IgD-negative memory B cell (primary cell): Measurements from ENCODE around the gene MID1IP1. TPM values are rescaled to one million over a fixed set of nuclear protein-coding genes. Genes with fewer than 3 reads are reported as not detected.

ENCODE experiments used
- H3K27ac Mint-ChIP-seq, 3 donors: one replicate each; pipeline ENCODE4 v1.8.0; 2020 to 2022; ENCODE audit warnings: mild to moderate bottlenecking in 3 of 3, mixed read lengths in 3 of 3, moderate library complexity in 1 of 3
- H3K27me3 Mint-ChIP-seq: one replicate; pipeline ENCODE4 v1.8.0; 2021; ENCODE audit warnings: mixed read lengths
- H3K36me3 Mint-ChIP-seq: one replicate; pipeline ENCODE4 v1.8.0; 2020; ENCODE audit warnings: mild to moderate bottlenecking, mixed read lengths
- H3K4me1 Mint-ChIP-seq, 3 donors: one replicate each; pipeline ENCODE4 v1.8.0; 2020 to 2022; ENCODE audit warnings: mixed read lengths in 3 of 3, mild to moderate bottlenecking in 1 of 3
- H3K4me3 Mint-ChIP-seq, 4 donors: one replicate each; pipeline ENCODE4 v1.8.0; 2020 to 2022; ENCODE audit warnings: mild to moderate bottlenecking in 4 of 4, mixed read lengths in 4 of 4, moderate library complexity in 3 of 4
- H3K9me3 Mint-ChIP-seq, 3 donors: one replicate each; pipeline ENCODE4 v1.8.0; 2020 to 2021; ENCODE audit warnings: mixed read lengths in 3 of 3, mild to moderate bottlenecking in 1 of 3
- polyA plus RNA-seq: library from polyadenylated mRNA; unstranded; fragments of 300-500 nt; fragmentation: Illumina TruSeq; gene quantifications from one replicate; pipeline ENCODE4 v1.2.3, GENCODE V29; 2021

MID1IP1 gene, protein sequence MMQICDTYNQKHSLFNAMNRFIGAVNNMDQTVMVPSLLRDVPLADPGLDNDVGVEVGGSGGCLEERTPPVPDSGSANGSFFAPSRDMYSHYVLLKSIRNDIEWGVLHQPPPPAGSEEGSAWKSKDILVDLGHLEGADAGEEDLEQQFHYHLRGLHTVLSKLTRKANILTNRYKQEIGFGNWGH
- polyA plus RNA-seq = 12.6 TPM

DNA sequence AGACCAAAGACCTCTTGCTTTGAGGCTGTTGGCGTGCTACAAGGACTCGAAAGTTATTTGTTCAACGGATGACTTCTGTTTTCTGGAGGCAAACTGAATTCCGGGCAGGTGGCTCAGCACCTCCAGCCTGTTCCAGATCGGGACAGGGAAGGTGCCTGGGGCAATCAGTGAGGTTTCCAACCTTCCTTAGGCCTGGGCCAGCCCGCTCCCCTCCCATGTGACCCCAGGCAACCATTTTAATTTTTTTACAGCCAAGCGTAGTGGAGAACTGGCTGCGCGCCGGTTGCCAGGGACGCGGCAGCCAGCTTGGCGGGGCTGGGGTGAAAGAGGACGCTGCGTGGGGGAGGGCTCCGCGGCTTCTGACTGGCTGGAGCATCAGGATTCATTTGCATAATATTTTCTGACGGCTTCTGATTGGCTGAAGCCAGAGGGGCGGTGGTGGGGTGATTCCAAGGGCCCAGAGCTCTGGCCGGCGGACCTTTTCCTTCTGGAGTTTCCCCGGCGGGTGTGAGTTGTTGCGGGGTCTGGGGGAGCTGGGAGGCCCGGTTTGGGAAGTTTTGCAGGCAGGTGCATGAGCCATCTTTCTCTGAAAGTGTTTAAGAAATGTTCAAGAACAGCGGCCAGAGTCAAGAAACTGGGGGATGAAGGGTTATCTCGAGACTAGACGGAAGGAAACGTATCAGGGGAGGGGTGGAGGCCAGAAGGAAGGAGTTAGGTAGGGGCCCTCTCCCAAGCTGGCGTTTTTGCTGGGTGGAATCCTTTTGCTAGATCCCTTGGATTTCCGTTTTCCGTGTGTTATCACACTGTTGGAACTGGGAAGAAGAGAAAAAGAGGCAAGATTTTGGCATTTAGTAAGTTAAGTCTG lies at the start of gene MID1IP1:
TSS of gene MID1IP1 (plus strand) at position 479 of the 865 bp plus-strand sequence. CDS start 3,488 bp downstream, outside the sequence.
- peaks cover 0 to 10% (median 5%) of the 10 kb centered on the region in 3 donors for H3K4me1 Mint-ChIP-seq
- peaks cover 0 to 2% (median 0%) of the 10 kb centered on the region in 3 donors for H3K9me3 Mint-ChIP-seq
- peak within 1 kb of the TSS in 2 of 3 donors; percentile 37 to 80 for H3K27ac Mint-ChIP-seq
- H3K4me3 Mint-ChIP-seq = peak within 1 kb of the TSS; percentile 64 to 97 (median 76)
- H3K27me3 Mint-ChIP-seq = peaks cover 5% of the 10 kb centered on the region
- peaks cover 2% of the 10 kb centered on the region for H3K36me3 Mint-ChIP-seq

DNA sequence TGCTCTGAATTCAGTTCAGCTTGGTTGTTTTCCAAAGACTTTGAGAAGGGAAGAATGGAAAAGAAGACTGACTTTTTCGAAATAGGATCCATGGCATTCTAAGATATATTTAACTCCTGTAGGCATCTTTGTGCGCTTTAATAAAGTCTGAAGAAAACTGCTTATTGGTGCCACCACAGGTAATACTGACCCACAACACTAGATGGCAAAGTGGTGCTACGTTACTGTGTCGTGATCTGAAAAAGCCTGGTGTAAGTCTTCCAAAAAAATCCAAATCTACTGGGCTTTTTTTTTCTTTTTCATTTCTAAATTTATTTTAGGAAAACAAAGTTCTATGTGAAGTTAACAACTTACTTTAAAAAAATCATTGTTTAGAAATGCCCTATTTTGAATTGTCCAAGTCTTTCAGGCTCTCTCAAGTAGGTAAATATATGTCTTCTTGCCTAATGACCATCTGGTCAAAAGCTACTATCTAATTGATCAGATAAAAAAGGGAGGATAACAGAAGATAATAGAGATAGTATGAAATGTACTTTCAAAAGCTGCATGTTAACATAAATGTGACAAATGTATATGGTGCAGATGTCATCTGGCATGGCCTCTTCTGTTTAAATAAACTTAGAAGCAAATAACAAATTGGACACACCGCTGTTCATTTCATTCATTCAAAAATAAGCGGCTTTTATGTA lies 47.0 kb upstream of the MID1IP1 start:
- Mint-ChIP-seq H3K27ac (no peak overlapping the region), H3K4me1 (no peaks in the 10 kb centered on the region), H3K9me3 (peaks cover 0 to 3% (median 0%) of the 10 kb centered on the region in 3 donors), H3K4me3 (no peak overlapping the region), H3K36me3 (no peaks in the 10 kb centered on the region), H3K27me3 (peaks cover 7% of the 10 kb centered on the region)

DNA sequence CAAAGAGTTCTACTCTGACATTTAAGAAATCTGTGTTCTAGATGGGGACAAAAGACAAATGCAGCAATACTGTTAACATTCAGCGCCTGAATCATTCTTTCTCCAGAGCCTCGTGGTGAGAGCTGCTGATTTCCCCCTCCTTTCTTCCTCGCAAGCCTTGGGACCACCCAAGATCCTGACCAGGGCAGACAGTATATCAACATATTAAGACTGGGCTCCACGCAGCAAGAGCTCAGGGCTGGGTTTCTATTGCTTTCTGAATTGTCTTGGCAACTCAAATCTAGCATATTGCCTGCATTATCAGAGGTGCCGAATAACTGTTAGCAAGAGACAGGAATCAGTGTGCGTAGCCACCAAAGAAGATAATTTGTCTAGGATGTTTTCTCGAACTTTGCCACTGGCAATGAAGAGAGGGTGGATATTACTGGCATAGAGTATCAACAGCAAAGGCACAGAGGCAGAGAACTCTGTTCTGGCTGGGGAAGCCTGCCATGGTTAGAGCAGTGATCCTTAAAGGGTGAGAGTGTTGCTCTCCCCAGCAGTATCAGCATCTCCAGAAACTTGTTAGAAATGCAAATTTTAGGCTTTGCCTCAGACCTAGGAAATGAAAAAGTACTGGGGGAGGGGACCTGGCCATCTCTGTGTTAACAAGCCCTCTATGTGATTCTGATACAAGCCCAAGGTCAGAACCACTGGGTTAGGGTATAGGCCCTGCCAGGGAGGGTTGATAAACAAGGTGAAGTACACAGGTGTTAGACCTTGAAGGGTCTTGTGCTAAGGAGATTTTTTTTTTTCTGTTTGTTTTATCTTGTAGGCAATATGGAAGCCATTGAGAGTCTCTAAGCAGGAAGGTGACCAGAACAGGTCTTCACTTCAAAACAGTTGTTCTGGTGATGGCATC lies 46.2 kb upstream of the MID1IP1 start:
- H3K4me3 Mint-ChIP-seq = no peak overlapping the region
- H3K4me1 Mint-ChIP-seq = no peaks in the 10 kb centered on the region
- H3K27me3 Mint-ChIP-seq = peaks cover 9% of the 10 kb centered on the region
- no peak overlapping the region for H3K27ac Mint-ChIP-seq
- peaks cover 0 to 4% (median 0%) of the 10 kb centered on the region in 3 donors for H3K9me3 Mint-ChIP-seq
- H3K36me3 Mint-ChIP-seq = no peaks in the 10 kb centered on the region

DNA sequence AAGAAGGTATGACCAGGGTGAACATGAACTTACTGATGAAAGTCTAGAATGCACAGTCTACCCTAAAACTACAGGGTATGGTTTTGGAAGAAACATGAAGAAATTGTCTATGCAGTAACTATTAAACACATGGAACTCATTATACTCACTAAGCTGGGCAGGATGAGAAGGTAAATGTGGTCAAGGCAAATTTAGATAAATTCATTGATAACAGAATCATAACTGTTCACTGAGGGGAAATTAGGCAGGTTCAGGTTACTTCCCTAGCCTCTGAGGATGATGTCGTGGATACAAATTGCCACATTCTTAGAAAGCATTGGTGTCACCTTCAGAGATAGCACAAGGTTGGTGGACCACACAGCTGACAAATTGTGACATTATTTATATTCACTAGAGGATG lies 40.4 kb upstream of the MID1IP1 start:
- Mint-ChIP-seq H3K4me1 (no peaks in the 10 kb centered on the region), H3K27me3 (peaks cover 11% of the 10 kb centered on the region), H3K4me3 (no peak overlapping the region), H3K9me3 (peaks cover 0 to 4% (median 0%) of the 10 kb centered on the region in 3 donors), H3K27ac (no peak overlapping the region), H3K36me3 (no peaks in the 10 kb centered on the region)

DNA sequence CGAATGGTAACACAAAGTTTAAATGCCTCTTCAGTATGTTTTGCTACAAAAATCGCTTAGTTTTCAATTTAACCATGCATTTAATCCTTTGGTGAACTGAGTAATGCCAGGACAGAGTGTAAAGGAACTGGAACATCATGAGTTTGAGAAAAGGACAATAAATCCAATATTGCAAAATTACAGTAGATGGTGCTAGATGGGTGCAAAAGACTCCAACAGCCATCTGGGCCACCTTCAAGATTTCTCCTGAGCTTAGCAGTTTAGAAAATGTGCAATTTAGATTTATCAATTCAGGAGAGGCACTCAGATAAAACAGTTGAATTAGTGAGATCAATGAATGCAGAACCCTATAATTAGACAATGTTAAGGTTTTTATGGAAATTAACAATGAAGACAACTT lies 33.2 kb upstream of the MID1IP1 start:
- Mint-ChIP-seq H3K27ac (no peak overlapping the region), H3K9me3 (no peaks in the 10 kb centered on the region), H3K4me3 (no peak overlapping the region), H3K4me1 (no peaks in the 10 kb centered on the region), H3K36me3 (no peaks in the 10 kb centered on the region), H3K27me3 (peaks cover 1% of the 10 kb centered on the region)

DNA sequence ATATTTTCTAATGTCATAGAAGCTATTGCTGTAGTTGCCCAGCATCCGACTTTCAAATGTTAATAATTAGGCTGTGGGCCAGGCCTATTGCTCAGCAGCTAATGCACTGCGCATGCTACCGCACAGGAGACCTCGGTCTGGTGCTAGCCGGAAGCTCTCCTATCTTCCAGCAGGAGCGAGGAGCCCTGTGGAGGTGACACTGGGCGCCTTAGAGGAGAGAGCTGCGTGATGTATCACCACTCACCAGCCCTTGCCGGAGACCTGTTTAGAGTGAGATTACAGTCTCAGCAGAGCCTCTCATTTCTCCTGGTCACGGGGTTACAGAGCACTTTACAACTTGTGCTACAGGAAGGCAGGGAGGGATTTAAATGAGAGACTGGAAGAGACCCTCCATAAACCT lies 31.1 kb upstream of the MID1IP1 start:
- Mint-ChIP-seq H3K4me3 (no peak overlapping the region), H3K36me3 (no peaks in the 10 kb centered on the region), H3K27me3 (peaks cover 1% of the 10 kb centered on the region), H3K4me1 (no peaks in the 10 kb centered on the region), H3K27ac (no peak overlapping the region), H3K9me3 (no peaks in the 10 kb centered on the region)

DNA sequence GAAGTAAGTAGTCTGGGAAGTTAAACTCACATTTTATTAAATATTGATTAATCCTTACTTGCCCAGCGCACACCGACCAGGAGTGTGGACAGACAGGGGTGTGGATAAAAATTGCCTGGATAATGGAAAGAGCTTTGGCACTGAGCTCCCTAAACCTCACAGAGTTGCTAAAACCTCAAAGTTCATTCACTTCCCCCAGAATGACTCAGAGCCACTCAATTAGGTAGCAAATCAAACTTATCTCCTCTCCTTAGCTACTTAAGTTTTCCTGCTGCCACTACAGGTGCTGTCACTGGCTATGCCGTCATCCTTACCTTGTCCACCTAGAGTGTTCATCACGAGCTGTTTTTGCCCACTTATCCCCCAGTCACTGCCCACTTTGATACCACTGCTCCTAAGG lies 27.0 kb upstream of the MID1IP1 start:
- no peak overlapping the region for H3K27ac Mint-ChIP-seq
- peaks cover 0 to 3% (median 0%) of the 10 kb centered on the region in 3 donors for H3K9me3 Mint-ChIP-seq
- no peaks in the 10 kb centered on the region for H3K36me3 Mint-ChIP-seq
- H3K4me1 Mint-ChIP-seq = no peaks in the 10 kb centered on the region
- no peaks in the 10 kb centered on the region for H3K27me3 Mint-ChIP-seq
- H3K4me3 Mint-ChIP-seq = no peak overlapping the region

DNA sequence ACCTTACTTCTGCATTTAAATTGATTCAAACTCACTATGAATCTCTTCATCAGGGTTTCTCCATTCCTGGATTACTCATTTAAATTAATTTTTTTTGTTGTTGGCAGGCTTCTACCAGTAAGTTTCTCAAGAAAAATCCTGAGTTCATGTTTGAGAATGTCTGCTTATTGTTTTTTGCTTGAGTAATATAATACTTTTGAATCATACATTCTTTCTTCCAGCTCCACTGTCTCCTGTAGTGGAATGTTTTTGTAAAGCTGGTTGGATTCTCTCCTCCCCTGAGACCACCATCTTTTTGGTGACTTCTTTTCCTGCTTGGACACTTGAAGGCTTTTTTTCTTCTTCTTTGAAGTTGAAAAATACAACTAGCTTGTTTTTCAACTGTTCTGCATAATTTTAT lies 4.3 kb upstream of the MID1IP1 start:
- peaks cover 2% of the 10 kb centered on the region for H3K27me3 Mint-ChIP-seq
- H3K4me1 Mint-ChIP-seq = no peaks in the 10 kb centered on the region
- H3K36me3 Mint-ChIP-seq = peaks cover 2% of the 10 kb centered on the region
- no peak overlapping the region for H3K4me3 Mint-ChIP-seq
- H3K9me3 Mint-ChIP-seq = no peaks in the 10 kb centered on the region
- no peak overlapping the region for H3K27ac Mint-ChIP-seq

DNA sequence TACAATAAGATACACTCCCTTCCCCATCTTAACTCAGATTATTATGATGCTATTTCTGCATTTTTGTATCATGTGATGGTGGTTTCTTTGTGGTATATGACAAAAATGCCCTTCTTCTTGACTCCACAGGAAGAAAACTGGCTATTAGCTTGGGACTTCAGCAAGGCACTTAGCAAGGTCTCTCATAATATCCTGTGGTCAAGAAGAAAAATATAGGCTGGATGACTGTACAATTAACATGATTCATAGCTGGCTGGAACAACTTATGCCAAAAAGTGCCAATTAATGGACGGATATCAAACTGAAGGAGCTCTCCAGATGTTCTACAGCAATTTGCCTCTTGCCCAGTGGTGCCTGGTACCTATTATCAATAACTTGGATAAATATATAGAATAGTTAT lies 2.3 kb upstream of the MID1IP1 start:
- H3K27me3 Mint-ChIP-seq = peaks cover 4% of the 10 kb centered on the region

DNA sequence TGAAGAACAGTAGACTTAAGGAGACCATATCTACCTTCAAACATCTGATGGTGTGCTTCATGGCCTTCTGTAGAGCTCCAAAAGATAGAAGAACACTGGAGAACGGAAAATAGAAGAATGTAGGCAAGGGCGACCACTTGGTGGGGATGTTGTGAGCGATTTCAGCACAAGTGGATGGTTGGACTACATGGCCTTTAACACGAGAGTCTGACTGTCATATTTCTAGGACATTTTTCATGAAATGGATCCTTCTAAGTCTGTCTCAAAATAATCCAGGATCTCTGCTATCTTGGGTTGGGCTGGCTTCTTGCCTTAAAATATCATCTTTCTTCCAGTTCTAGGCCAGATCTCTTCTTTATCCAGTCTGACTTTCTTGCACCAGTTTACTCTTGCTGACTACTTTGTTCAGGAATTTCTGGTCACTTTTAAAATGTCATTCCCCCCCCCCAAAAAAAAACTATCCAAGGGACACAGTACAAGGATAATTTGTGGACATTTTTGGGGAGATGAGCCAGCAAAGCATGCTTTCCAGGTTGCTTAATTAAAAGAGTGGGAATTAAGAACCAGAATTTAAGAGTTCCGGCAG lies 1.2 kb upstream of the MID1IP1 start:
- H3K27me3 Mint-ChIP-seq = peaks cover 4% of the 10 kb centered on the region
- H3K4me1 Mint-ChIP-seq = peaks cover 0 to 5% (median 0%) of the 10 kb centered on the region in 3 donors
- H3K36me3 Mint-ChIP-seq = peaks cover 2% of the 10 kb centered on the region
- H3K9me3 Mint-ChIP-seq = peaks cover 0 to 2% (median 0%) of the 10 kb centered on the region in 3 donors
- H3K4me3 Mint-ChIP-seq = no peak overlapping the region
- H3K27ac Mint-ChIP-seq = no peak overlapping the region

More for the DNA sequence above, 2.3 kb upstream of the MID1IP1 start:
- Mint-ChIP-seq H3K9me3 (peaks cover 0 to 2% (median 0%) of the 10 kb centered on the region in 3 donors), H3K27ac (no peak overlapping the region), H3K36me3 (peaks cover 2% of the 10 kb centered on the region), H3K4me3 (no peak overlapping the region), H3K4me1 (peaks cover 0 to 5% (median 0%) of the 10 kb centered on the region in 3 donors)

DNA sequence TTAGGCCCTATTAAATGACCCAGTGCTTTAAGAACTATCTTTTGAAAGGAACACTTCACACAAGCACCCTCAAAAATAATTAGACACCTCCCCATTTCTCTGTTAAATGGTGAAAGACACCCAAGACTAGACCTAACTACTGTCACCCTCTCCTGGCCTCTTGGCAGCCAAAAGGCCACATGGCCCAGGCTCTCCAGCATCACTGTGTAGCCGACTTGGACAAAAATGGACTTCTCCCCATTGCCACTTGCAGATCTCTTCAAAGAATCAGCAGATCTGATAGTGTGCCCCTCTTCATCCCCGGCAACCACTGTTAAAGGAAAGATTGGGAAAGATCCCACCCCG lies 2.0 kb downstream of the MID1IP1 start:
- Mint-ChIP-seq H3K27me3 (peaks cover 5% of the 10 kb centered on the region), H3K36me3 (no peaks in the 10 kb centered on the region), H3K27ac (peak overlapping the region in 2 of 3 donors; percentile 33 to 67), H3K4me3 (peak overlapping the region; percentile 75 to 97 (median 83)), H3K9me3 (peaks cover 0 to 2% (median 0%) of the 10 kb centered on the region in 3 donors), H3K4me1 (peaks cover 0 to 14% (median 5%) of the 10 kb centered on the region in 3 donors)

DNA sequence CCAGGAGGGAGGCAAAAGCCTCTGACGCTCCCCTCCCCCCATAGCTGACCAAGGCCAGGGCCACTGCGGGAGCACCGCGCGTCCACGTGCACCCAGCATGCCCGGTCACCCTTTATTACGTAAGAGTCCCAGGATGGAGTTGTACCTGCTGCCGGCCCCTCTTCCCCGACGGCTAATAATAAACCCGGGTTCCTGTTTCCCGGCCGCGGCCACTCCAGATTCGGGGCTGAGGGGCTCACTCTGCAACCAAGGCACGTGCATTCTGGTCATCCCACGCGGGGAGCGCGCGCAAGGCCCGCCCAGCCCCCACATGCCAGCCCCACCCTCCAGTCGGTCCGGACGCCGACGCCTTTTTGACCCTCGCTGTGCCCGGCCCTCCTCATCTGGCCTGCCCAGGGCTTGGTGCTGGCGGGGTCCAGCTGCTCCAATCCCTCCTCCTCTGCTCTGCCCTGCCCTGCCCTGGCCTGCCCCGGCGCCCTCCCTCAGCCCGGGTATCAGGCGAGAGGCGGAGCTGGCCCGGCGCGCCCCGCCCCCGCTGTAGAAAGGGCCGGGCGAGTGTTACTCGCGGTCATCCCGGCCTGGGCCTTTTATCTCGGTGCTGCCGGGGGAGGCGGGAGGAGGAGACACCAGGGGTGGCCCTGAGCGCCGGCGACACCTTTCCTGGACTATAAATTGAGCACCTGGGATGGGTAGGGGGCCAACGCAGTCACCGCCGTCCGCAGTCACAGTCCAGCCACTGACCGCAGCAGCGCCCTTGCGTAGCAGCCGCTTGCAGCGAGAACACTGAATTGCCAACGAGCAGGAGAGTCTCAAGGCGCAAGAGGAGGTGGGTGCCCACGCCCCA lies 2.6 kb downstream of the MID1IP1 start:
- no peaks in the 10 kb centered on the region for H3K36me3 Mint-ChIP-seq
- peaks cover 5% of the 10 kb centered on the region for H3K27me3 Mint-ChIP-seq

DNA sequence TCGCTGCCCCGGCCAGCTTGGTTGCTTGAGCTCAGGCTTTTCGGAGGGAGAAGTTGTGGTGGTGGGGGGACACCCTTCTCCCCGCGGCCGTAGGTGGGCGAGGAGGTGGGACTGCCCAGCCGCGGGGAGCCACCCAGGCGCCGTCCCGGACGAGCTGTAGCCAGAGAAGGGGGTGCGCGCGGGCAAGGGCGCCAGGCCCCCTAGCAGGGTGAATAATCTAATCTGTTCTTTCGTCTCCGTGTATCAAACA lies 3.1 kb downstream of the MID1IP1 start:
- H3K27ac Mint-ChIP-seq = peak overlapping the region in 1 of 3 donors; percentile 93
- peak overlapping the region; percentile 83 to 97 (median 94) for H3K4me3 Mint-ChIP-seq
- H3K4me1 Mint-ChIP-seq = peaks cover 0 to 18% (median 5%) of the 10 kb centered on the region in 3 donors
- no peaks in the 10 kb centered on the region for H3K36me3 Mint-ChIP-seq
- peaks cover 5% of the 10 kb centered on the region for H3K27me3 Mint-ChIP-seq
- H3K9me3 Mint-ChIP-seq = peaks cover 0 to 2% (median 0%) of the 10 kb centered on the region in 3 donors

More for the DNA sequence above, 2.6 kb downstream of the MID1IP1 start:
- Mint-ChIP-seq H3K9me3 (peaks cover 0 to 2% (median 0%) of the 10 kb centered on the region in 3 donors), H3K4me1 (peaks cover 0 to 18% (median 5%) of the 10 kb centered on the region in 3 donors), H3K4me3 (peak overlapping the region; percentile 83 to 97 (median 94)), H3K27ac (peak overlapping the region in 2 of 3 donors; percentile 33 to 67)
